Left colon (tissue), 2 donors: ENCODE measurements around the gene ZNF521. TPM values are rescaled to one million over a fixed set of nuclear protein-coding genes. Genes with fewer than 3 reads are reported as not detected.
A peak's percentile ranks its signal among the peaks of the same experiment; 100 is the strongest.

ENCODE experiments used
- ATAC-seq: fragments of 200-7000 bp; cut with Tn5 transposase; one replicate; pipeline ENCODE4 v1.9.1; 2020; ENCODE audit warnings: mild to moderate bottlenecking, moderate library complexity
- DNase-seq, 2 donors: peaks; one replicate each; pipeline ENCODE4 v3.0.0-alpha.2; 2020
- intact Hi-C, 2 donors: fragments of 100-400 bp; cut with DNase I in 1 of 2; cut with micrococcal nuclease in 1 of 2; formaldehyde crosslinking; loops; one replicate each; pipeline versions ENCODE4 v1.11.2 to v1.14.0; 2022; cut with DNase I, micrococcal nuclease
- long read RNA-seq: library from polyadenylated mRNA; unstranded; transcript quantifications from one replicate; pipeline ENCODE4 v2.0.0, GENCODE V29; 2021
- total RNA-seq, 2 donors: library from RNA; stranded (reverse); fragmentation: NEBNext Ultra II Directional; extraction: Animal tissue kit (Norgen Biotek cat#: 25700); gene quantifications; one replicate each; pipeline ENCODE4 v1.2.1, GENCODE V29; 2021
- donor health status: DM: no; HTN: no; CAD: no.
- donor health status: DM: yes; HTN: yes; CAD: no.

ZNF521 gene
- 1 to 10 TPM; 2.6 to 6.9 TPM for total RNA-seq
- long read RNA-seq, full-length matches to known transcripts, result 1 of 5 reads
- long read RNA-seq, partial matches to known transcripts, result 4 of 5 reads
- long read RNA-seq, other reads (novel, unspliced or antisense), result 0 of 5 reads

DNA sequence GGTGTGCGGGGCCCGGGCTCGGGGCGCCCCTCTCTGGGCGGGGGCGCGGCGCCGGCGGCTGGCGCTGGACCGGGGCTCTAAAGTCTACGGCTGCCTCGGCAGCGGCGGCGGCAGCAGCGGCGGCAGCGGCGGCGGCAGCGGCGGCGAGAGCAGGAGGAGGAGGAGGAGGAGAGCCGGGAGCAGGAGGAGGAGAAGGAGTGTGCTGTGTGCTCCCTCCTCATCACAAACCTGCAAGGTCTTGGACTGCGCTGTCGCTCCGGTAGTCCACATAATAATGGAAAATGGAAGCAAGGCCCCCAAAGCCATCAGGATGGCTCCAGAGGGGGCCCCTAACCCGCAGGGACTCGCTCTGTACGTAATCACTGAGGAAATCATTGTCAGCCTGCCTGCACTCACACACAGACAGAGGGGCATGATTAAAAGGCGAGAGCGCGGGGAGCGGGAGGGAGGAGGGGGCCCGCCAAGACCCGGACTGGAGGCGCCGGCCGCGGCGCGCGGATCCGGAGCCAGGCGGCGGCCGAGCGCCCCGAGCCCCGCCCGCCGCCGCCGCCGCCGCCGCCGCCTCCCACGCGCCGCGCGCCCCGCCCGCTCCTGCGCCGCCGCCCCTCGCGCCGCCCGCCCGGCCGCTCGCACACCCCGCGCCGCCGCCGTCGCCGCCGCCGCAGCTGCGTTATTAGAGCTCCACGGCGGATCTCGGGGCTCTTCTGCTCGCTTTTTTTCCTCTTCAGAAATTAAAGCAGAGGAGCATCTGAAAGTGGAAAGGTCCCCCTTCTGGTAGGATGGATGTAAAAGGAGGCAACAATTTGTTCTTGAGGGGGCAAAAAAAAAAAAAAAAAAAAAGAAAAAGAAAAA, at the start of gene ZNF521:
Gene ZNF521, minus strand, starts transcription at position 390 of the 852 bp plus-strand sequence. CDS start 1,220 bp downstream, outside the sequence.
- intact Hi-C loops, result no loop called here
- ATAC-seq (peak; percentile 94), DNase-seq (peak; percentile 69 to 73)

- no peak for DNase-seq
- ATAC-seq, result no peak
- intact Hi-C loops, result no loop called here
Observed at GRCh38 chr18:25399554-25399953, 47.6 kb upstream of the ZNF521 start.

DNA sequence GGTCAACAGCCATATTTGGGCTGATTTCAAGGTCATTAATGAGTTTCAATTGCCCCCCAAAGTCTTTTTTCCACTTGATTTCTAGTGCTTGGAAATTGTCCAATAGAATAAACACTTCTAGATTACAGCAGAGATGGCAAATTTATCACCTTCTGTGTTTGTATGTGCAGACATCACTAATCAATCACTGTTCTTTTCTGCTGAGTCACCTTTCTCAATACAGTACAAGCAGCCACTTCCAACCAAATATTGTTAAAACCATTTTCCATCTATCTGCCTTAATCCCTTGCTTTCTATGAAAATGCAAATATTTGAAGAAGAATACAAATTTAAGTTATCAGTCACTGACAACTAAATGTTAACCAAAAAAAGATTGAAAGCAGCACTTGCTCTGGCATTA, 40.2 kb upstream of the ZNF521 start:
- ATAC-seq, result no peak
- intact Hi-C loops, result no loop called here
- DNase-seq, result no peak

DNA sequence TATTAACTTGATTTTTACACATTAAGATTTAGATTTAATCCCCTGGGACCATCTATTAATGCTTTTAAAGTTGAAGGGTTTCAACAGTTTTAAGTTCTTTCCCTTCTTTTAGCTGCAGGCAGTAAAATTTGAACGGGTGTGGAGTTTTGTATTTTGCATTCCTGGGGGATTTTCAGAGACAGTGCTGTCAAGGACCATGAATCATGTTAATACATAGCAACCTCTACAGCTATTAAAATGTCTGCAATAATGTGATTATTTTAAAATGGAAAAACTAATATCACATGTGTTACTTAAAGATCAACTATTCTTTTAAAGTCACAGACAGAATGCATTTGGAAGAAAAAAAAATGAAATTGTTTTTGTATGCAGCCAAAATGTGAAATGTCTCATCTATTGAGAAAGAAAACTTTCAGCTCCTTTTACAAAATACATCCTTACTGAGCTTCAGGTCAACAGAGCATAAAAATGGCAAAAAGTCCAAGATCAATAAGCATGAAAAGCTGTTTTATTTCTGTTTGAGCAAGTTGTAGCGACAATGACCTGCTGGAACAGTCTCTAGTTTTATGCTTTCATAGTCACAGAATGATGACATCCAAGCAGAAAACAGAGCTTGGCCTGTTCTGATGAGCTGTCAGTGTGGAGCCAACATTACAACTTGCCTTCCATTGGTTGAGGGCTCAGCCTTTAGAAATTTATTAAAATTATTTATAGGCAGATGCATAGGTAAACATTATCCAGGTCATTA, 21.6 kb upstream of the ZNF521 start:
- ATAC-seq, result no peak

DNA sequence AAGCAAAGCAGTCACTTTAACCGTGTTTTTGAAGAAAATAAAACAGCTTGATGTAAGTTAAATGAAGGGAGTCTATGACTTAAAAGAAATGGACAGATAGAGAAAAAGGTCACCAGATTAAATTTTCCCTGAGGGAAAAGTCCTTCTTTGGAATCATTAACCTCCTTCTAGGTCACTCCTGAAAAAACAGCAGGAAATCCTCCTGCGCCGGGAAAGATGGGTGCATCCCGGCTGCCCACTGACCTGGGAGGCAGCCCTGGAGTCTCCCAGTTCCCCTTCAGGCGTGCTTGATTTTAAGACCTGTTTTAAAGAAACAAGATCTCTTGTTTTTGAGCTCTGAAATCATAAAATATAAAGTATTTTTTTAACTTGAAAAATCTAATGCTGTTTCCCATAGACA, 18.4 kb upstream of the ZNF521 start:
- ATAC-seq (no peak), DNase-seq (no peak)
- intact Hi-C loops, result no loop called here

More for the DNA sequence above, 21.6 kb upstream of the ZNF521 start:
- DNase-seq, result no peak
- intact Hi-C loops, result no loop called here

DNA sequence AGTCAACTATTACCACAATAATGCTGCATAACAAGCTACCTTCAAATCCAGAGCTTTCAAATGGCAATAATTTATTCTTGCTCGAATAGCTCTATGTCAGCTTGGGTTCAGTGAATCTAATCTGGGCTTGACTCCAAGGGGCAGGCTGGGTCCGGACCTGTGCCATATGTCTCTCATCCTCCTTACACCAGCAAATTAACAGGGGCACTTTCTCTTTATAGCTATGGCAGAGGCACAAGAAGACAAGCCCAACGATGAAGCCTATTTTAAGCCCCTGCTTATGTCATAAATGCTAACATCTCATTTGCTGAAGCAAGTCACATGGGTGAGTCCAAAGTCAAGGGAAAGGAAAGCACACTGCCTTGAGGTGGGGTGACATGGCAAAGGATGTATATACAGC, 13.3 kb upstream of the ZNF521 start:
- intact Hi-C loops, result no loop called here
- no peak for ATAC-seq

GRCh38 chr18:25364732-25365131, 12.8 kb upstream of the ZNF521 start:
- DNase-seq, result no peak
- no peak for ATAC-seq
- intact Hi-C loops, result no loop called here

More for the DNA sequence above, 13.3 kb upstream of the ZNF521 start:
- no peak for DNase-seq

DNA sequence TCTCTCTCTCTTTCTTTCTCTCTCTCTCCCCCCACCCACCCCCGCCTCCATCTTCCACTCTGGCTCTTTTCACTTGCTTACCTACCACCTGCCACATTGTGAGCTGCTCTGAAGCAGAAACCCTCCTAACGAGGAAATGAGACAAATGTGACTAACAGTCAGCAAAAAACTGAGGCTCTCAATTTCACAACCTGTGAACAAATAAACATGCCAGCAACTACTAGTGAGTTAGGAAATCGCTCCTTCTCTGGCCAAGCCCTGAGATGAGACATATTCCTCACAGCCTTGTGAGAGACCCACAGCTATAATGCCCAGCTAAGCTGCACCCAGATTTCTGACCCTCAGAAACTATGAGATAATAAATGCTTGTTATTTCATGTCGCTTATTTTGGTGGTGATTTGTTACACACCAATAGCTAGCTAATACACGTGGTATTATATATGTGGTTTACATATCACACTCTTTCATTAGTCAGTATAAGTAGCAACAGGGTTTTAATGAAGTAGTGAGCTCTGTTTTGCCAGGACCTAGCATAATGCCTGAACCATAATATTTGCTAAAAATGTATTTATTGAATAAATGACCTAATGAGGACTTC, 8.4 kb upstream of the ZNF521 start:
- ATAC-seq (no peak), DNase-seq (no peak)
- intact Hi-C loops, result no loop called here

- intact Hi-C loops, result no loop called here
- DNase-seq, result no peak
- no peak for ATAC-seq
Observed at GRCh38 chr18:25353080-25353479, 1.1 kb upstream of the ZNF521 start.

GRCh38 chr18:25352629-25353005, 651 bp upstream of the ZNF521 start:
- intact Hi-C loops, result no loop called here
- DNase-seq (peak in 1 of 2 donors; percentile 4), ATAC-seq (no peak)

DNA sequence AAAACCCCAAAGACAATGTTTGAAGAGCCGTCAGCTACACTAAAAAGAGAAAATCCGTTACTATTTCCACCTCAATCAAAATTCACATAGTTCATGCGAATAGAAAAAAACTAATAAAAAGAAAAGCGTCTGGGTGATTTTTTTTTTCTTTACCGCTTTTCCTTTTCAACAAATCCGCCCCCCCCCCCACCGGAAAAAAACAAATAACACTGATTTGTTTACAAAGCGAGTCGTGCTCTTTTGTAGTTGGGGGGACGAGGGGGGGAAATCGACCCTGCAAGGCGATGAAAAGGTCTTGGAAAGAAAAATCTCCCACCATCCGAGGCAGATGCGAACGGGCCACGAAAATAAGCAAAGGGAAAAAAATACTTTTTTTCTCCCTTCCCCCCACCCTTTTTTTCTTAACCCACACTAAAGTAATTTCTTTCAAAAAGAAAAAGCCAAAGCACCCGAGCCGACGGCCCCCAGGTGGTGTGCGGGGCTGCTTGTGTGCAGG, 638 bp downstream of the ZNF521 start:
- DNase-seq, result no peak
- intact Hi-C loops, result no loop called here
- no peak for ATAC-seq

DNA sequence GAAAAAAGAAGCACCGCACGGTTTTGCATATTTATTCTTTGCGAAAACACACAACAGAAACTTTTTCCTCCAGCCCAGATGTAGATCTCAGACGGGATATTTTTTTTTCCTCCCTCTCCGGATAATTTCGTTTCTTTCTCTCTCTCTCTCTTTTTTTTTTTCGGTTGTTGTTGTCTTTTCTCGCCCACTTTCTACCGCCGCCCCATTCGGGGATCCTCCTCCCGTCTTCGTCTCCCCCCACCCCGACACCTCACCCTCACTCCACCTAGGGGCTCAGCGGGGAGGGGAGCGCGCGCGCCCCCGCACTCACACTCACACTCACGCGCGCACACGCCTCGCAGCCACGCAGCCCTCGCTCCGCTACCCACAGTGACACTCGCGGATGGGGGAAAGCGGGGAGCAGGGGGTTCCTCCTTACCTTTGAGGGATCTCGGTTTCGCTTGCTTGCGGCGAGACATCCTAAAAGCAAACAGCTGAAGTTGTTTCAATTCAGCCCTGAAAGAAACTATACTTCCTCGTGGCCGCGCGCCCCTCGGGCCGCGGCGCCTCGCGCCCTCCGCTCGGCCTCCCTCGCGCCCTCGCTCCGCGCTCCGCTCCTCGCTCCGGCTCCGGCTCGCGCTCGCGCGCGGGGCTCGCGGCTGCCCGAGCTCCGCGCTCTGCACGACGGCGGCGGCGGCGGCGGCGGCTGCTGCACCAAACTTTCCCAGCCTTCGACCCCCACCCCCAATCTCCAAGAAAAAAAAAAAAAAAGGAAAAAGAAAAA, 1.3 kb downstream of the ZNF521 start:
- DNase-seq (peak in 1 of 2 donors; percentile 22), ATAC-seq (peak; percentile 35)
- intact Hi-C loops, result no loop called here

DNA sequence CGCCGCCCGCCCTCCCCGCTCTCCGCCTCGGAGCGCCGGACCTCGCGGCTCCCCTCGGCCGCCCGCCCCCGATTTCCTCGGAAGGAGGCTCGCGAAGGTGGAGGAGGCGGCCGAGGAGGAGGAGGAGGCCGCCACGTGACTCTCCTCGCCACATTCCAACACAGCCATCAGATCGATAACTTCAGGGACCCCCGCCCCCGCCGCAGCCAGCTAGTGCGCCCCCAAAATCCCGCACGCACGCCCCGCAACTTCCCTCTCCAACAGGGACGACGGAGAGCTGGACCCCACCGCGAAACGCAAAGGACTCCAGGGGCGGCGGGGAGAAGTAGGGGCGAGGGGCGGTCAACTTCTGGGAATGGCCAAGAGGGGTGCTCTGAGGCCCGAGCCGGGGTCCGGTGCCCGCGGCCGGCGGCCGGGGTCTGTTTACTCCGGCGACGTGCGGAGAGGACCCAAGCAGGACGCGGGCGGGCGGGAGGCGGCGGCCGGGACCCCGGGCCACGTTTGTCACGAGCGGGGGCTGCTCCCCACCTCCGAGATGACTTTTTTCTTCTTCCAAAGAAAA, 2.0 kb downstream of the ZNF521 start:
- ATAC-seq, result no peak
- intact Hi-C loops, result no loop called here
- DNase-seq, result peak in 1 of 2 donors; percentile 12

GRCh38 chr18:25349131-25349925, 2.6 kb downstream of the ZNF521 start:
- peak in 1 of 2 donors; percentile 6 for DNase-seq
- ATAC-seq, result no peak
- intact Hi-C loops, result no loop called here

DNA sequence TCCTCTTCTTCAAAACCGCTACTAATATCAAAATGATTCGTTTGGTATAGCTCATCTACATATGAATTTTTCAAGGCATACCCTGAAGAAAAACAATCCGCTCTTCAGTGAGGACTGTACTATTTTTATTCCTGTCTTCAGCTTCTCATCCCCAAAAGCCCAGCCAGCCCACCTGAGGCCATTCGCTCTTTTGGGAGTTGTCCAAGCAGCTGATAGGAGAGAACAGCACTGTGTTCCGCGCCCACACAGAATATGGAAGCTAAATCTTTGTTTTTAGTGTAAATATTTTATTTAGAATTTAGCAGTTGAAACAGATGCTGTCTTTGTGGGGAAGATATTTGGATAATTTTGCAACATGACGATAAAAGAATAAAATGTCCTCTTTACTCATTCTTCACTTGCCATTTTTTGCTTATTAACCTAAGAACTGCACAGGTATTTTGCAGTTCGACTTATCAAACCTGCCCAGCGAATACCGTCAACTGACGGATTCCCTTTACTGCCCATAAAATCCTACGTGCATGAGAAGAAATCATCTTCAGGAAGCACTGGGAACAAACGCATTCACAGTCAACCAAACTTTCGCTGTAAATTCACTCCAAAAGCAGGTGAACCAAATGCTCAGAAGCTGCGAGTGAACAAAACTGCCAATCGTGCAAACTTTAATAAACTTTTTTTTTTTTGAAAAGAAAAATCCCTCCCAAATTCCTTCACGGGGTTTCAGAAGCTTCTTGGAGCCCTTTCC, 3.4 kb downstream of the ZNF521 start:
- DNase-seq (no peak), ATAC-seq (no peak)
- intact Hi-C loops, result no loop called here

DNA sequence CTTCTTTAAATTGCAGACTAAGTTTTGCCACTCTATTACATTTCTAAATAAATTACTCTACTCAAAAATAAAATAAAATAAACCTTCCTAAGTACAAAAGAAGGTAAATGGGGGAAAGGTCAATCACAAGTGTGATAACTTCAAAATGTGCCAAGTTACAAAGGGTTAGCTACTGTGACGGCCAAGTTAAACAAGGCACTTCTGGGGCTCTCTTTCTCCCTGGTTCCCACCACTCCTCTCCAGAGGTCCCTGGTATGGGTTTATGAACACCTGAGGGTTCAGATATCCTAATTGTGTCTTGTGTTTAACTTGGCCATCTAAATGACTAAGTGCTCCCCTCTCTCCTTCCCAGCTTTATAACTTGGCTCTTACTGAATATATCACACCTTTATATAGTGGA, 5.4 kb downstream of the ZNF521 start:
- ATAC-seq (no peak), DNase-seq (no peak)
- intact Hi-C loops, result no loop called here
